IPS-15b (cell line): ENCODE measurements around the gene COL5A1.

Experiments
- H3K27me3 ChIP-seq: one replicate; pipeline ENCODE4 v1.6.1; 2013; ENCODE audit warnings: low read length; ENCODE audit not compliant: control insufficient read depth, insufficient read depth
- H3K36me3 ChIP-seq: one replicate; pipeline ENCODE4 v1.6.1; 2013; ENCODE audit warnings: low read length; ENCODE audit not compliant: control insufficient read depth, insufficient read depth
- H3K4me1 ChIP-seq: one replicate; pipeline ENCODE4 v1.6.1; 2013; ENCODE audit warnings: mild to moderate bottlenecking, low read length; ENCODE audit not compliant: control insufficient read depth, insufficient read depth
- H3K4me3 ChIP-seq: one replicate; pipeline ENCODE4 v1.5.1; 2013; ENCODE audit warnings: low read depth, low read length
- H3K9ac ChIP-seq: one replicate; pipeline ENCODE4 v1.6.1; 2013; ENCODE audit warnings: low read depth, mild to moderate bottlenecking, low read length
- H3K9me3 ChIP-seq: one replicate; pipeline ENCODE4 v1.6.1; 2013; ENCODE audit warnings: mild to moderate bottlenecking, low read length; ENCODE audit not compliant: control insufficient read depth, insufficient read depth

The COL5A1 gene

GRCh38 chr9:134776080-134776796 is 134.6 kb downstream of the COL5A1 start:
- no peaks in the 10 kb centered on the region for H3K4me1 ChIP-seq
- H3K36me3 ChIP-seq = peaks cover 4% of the 10 kb centered on the region
- H3K9me3 ChIP-seq = no peaks in the 10 kb centered on the region
- no peaks in the 10 kb centered on the region for H3K27me3 ChIP-seq
- H3K4me3 ChIP-seq = no peak overlapping the region
- no peak overlapping the region for H3K9ac ChIP-seq

GRCh38 chr9:134777153-134777552 is 135.6 kb downstream of the COL5A1 start:
- no peaks in the 10 kb centered on the region for H3K4me1 ChIP-seq
- no peak overlapping the region for H3K4me3 ChIP-seq
- no peaks in the 10 kb centered on the region for H3K27me3 ChIP-seq
- H3K36me3 ChIP-seq = peaks cover 5% of the 10 kb centered on the region
- no peak overlapping the region for H3K9ac ChIP-seq
- H3K9me3 ChIP-seq = no peaks in the 10 kb centered on the region

- Histone ChIP-seq H3K9me3 (no peaks in the 10 kb centered on the region), H3K4me3 (no peak overlapping the region), H3K27me3 (no peaks in the 10 kb centered on the region), H3K9ac (no peak overlapping the region), H3K36me3 (peaks cover 5% of the 10 kb centered on the region), H3K4me1 (no peaks in the 10 kb centered on the region)
Observed at GRCh38 chr9:134778156-134778555, 136.6 kb downstream of the COL5A1 start.

GRCh38 chr9:134778841-134779411 is 137.3 kb downstream of the COL5A1 start:
- no peaks in the 10 kb centered on the region for H3K27me3 ChIP-seq
- H3K9ac ChIP-seq = no peak overlapping the region
- H3K36me3 ChIP-seq = peaks cover 5% of the 10 kb centered on the region

GRCh38 chr9:134779640-134780039 is 138.0 kb downstream of the COL5A1 start:
- Histone ChIP-seq H3K9ac (no peak overlapping the region), H3K27me3 (no peaks in the 10 kb centered on the region), H3K4me1 (no peaks in the 10 kb centered on the region), H3K9me3 (no peaks in the 10 kb centered on the region), H3K36me3 (peaks cover 5% of the 10 kb centered on the region), H3K4me3 (no peak overlapping the region)

More at GRCh38 chr9:134778841-134779411, 137.3 kb downstream of the COL5A1 start:
- Histone ChIP-seq H3K9me3 (no peaks in the 10 kb centered on the region), H3K4me1 (no peaks in the 10 kb centered on the region), H3K4me3 (no peak overlapping the region)

- Histone ChIP-seq H3K36me3 (peaks cover 2% of the 10 kb centered on the region), H3K9me3 (no peaks in the 10 kb centered on the region), H3K4me1 (no peaks in the 10 kb centered on the region), H3K9ac (no peak overlapping the region), H3K27me3 (no peaks in the 10 kb centered on the region), H3K4me3 (no peak overlapping the region)
Observed at GRCh38 chr9:134781591-134782302, 140.1 kb downstream of the COL5A1 start.

- H3K36me3 ChIP-seq = peaks cover 2% of the 10 kb centered on the region
Observed at GRCh38 chr9:134782921-134783698, 141.5 kb downstream of the COL5A1 start.

GRCh38 chr9:134783699-134784039 is 142.1 kb downstream of the COL5A1 start:
- no peaks in the 10 kb centered on the region for H3K9me3 ChIP-seq
- H3K27me3 ChIP-seq = no peaks in the 10 kb centered on the region
- no peak overlapping the region for H3K9ac ChIP-seq
- no peak overlapping the region for H3K4me3 ChIP-seq
- peaks cover 2% of the 10 kb centered on the region for H3K36me3 ChIP-seq
- no peaks in the 10 kb centered on the region for H3K4me1 ChIP-seq

More at GRCh38 chr9:134782921-134783698, 141.5 kb downstream of the COL5A1 start:
- no peaks in the 10 kb centered on the region for H3K9me3 ChIP-seq
- H3K4me1 ChIP-seq = no peaks in the 10 kb centered on the region
- H3K9ac ChIP-seq = no peak overlapping the region
- H3K4me3 ChIP-seq = no peak overlapping the region
- H3K27me3 ChIP-seq = no peaks in the 10 kb centered on the region

- Histone ChIP-seq H3K4me1 (no peaks in the 10 kb centered on the region), H3K36me3 (peaks cover 2% of the 10 kb centered on the region), H3K9me3 (no peaks in the 10 kb centered on the region), H3K4me3 (no peak overlapping the region), H3K9ac (no peak overlapping the region), H3K27me3 (no peaks in the 10 kb centered on the region)
Observed at GRCh38 chr9:134784577-134785305, 143.1 kb downstream of the COL5A1 start.

GRCh38 chr9:134785325-134786108 is 143.9 kb downstream of the COL5A1 start:
- Histone ChIP-seq H3K27me3 (no peaks in the 10 kb centered on the region), H3K4me1 (no peaks in the 10 kb centered on the region), H3K36me3 (peaks cover 2% of the 10 kb centered on the region), H3K9ac (no peak overlapping the region), H3K4me3 (no peak overlapping the region), H3K9me3 (no peaks in the 10 kb centered on the region)
